ENCODE measurements around the gene NEB. TPM values are rescaled to one million over a fixed set of nuclear protein-coding genes. Genes with fewer than 3 reads are reported as not detected.

Gene NEB
- total RNA-seq, 1 experiment from 2014 or later, result 0.33 TPM

- Mint-ChIP-seq H3K27ac (ENCODE audit: low read depth, unreplicated experiment) (no peak overlapping the region), H3K27me3 (ENCODE audit: insufficient read depth, unreplicated experiment) (no peaks in the 10 kb centered on the region), H3K4me3 (ENCODE audit: unreplicated experiment) (no peak overlapping the region), H3K4me1 (ENCODE audit: insufficient read depth, unreplicated experiment) (no peaks in the 10 kb centered on the region), H3K9me3 (ENCODE audit: unreplicated experiment) (no peaks in the 10 kb centered on the region), H3K36me3 (ENCODE audit: insufficient read depth, unreplicated experiment) (peaks cover 10% of the 10 kb centered on the region)
- POLR2A ChIA-PET, result no interaction called here
- TF ChIP-seq CTCF (IDR thresholded peaks at IDR 0.05; ENCODE audit: unreplicated experiment), result no peak
- intact Hi-C loops (cut with micrococcal nuclease), result loop anchor here (10.0 kb wide), 1 partner anchor 527 kb away; no protein-coding TSS in a partner anchor
- BruUV-seq (replicated peaks), result no TSS peak
- CTCF ChIA-PET, result interaction anchor here (1.4 kb wide), 1 partner anchor 527 kb away, joined by 6 read pairs; no protein-coding TSS in a partner anchor
- no peak for DNase-seq (ENCODE audit: unreplicated experiment)
These were observed 236.1 kb downstream of the NEB start for GRCh38 chr2:151498178-151498577.

DNA sequence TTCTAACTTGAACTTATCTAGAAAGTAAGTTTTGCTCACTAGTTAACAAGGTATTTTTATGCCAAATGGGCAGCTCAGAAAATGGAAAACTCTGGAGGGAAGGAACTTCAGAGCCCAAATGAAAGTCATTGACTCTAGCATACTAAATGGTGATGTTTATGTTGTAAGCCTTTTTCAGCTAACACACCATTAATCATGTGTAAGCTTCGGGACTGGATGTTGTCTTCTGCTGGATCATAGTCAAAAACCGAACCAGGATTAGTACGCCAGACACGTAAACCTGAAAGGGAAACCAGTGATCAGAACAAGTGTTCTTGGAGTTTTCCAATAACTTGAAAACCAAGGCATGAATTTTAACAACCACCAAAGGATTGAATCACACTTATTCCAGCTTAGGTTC, 242.8 kb downstream of the NEB start:
- Mint-ChIP-seq H3K9me3 (ENCODE audit: unreplicated experiment) (no peaks in the 10 kb centered on the region), H3K4me3 (ENCODE audit: unreplicated experiment) (no peak overlapping the region), H3K27ac (ENCODE audit: low read depth, unreplicated experiment) (no peak overlapping the region), H3K4me1 (ENCODE audit: insufficient read depth, unreplicated experiment) (no peaks in the 10 kb centered on the region), H3K36me3 (ENCODE audit: insufficient read depth, unreplicated experiment) (peaks cover 21% of the 10 kb centered on the region), H3K27me3 (ENCODE audit: insufficient read depth, unreplicated experiment) (no peaks in the 10 kb centered on the region)
- TF ChIP-seq CTCF (IDR thresholded peaks at IDR 0.05; ENCODE audit: unreplicated experiment), result no peak
- no TSS peak for BruUV-seq (replicated peaks)
- no peak for DNase-seq (ENCODE audit: unreplicated experiment)
- POLR2A ChIA-PET, result no interaction called here
- intact Hi-C loops (cut with micrococcal nuclease), result loop anchor here (10.0 kb wide), 1 partner anchor 533 kb away; no protein-coding TSS in a partner anchor
- CTCF ChIA-PET, result interaction anchor here (1.2 kb wide), 1 partner anchor 533 kb away, joined by 5 read pairs; no protein-coding TSS in a partner anchor

DNA sequence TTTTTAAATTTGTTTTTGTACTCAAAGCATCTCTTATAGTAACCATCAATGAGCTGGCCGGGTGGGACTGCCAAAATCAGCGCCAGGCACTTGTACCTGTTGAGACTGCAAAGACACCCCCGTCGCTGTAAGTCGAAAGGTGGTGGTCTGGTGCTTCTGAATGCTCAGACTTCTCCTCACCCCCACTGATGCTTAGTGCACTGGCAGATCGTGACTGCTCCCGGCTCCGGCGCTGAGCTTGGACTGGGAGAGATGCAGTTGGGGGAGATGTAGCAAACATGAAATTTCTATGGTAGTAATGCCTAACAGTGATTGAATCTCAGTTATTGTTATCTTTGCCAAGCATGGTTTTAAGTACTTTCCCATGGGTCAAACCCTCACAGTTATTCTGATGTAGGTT, 244.0 kb downstream of the NEB start:
- no peak overlapping the region for H3K27ac Mint-ChIP-seq (ENCODE audit: low read depth, unreplicated experiment)
- no peaks in the 10 kb centered on the region for H3K9me3 Mint-ChIP-seq (ENCODE audit: unreplicated experiment)
- H3K27me3 Mint-ChIP-seq (ENCODE audit: insufficient read depth, unreplicated experiment), result no peaks in the 10 kb centered on the region
- no peak for TF ChIP-seq CTCF (IDR thresholded peaks at IDR 0.05; ENCODE audit: unreplicated experiment)
- BruUV-seq (replicated peaks), result no TSS peak
- ChIA-PET CTCF (interaction anchor here (0.7 kb wide), 2 partner anchors 40 to 536 kb away, joined by 3 read pairs; no protein-coding TSS in a partner anchor), POLR2A (interaction anchor here (0.6 kb wide), 1 partner anchor 1220 kb away, joined by 3 read pairs; no protein-coding TSS in a partner anchor)
- no peak for DNase-seq (ENCODE audit: unreplicated experiment)
- intact Hi-C loops (cut with micrococcal nuclease), result loop anchor here (10.0 kb wide), 1 partner anchor 535 kb away; no protein-coding TSS in a partner anchor
- no peak overlapping the region for H3K4me3 Mint-ChIP-seq (ENCODE audit: unreplicated experiment)
- H3K4me1 Mint-ChIP-seq (ENCODE audit: insufficient read depth, unreplicated experiment), result no peaks in the 10 kb centered on the region
- H3K36me3 Mint-ChIP-seq (ENCODE audit: insufficient read depth, unreplicated experiment), result peaks cover 27% of the 10 kb centered on the region

DNA sequence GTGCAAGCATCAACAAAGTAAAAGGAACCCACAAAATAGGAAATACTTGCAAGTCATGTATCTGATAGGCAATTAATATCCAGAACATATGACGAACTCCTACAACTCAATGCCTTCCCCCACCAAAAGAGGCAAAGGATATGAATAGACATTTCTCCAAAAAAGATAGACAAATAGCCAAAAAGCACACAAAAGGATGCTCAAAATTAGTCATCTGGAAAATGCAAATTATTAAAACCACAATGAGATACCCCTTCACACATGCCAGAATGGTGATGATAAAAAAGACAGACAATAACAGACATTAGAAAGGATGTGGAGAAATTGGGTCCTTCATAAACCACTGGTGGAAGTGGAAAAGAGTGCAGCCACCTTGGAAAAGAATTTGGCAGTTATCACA, 248.2 kb downstream of the NEB start:
- TSS peak; percentile 3 for BruUV-seq (replicated peaks)
- Mint-ChIP-seq H3K36me3 (ENCODE audit: insufficient read depth, unreplicated experiment) (peaks cover 32% of the 10 kb centered on the region), H3K4me1 (ENCODE audit: insufficient read depth, unreplicated experiment) (no peaks in the 10 kb centered on the region), H3K27ac (ENCODE audit: low read depth, unreplicated experiment) (no peak overlapping the region), H3K9me3 (ENCODE audit: unreplicated experiment) (no peaks in the 10 kb centered on the region), H3K4me3 (ENCODE audit: unreplicated experiment) (no peak overlapping the region), H3K27me3 (ENCODE audit: insufficient read depth, unreplicated experiment) (no peaks in the 10 kb centered on the region)
- no peak for TF ChIP-seq CTCF (IDR thresholded peaks at IDR 0.05; ENCODE audit: unreplicated experiment)
- CTCF ChIA-PET, result no interaction called here
- POLR2A ChIA-PET, result no interaction called here
- intact Hi-C loops (cut with micrococcal nuclease), result no loop called here
- no peak for DNase-seq (ENCODE audit: unreplicated experiment)
